ENCODE results near the gene HTR2A. TPM values are rescaled to one million over a fixed set of nuclear protein-coding genes. Genes with fewer than 3 reads are reported as not detected.

Gene HTR2A
- total RNA-seq, 4 donors from 2014 or later: 0.06 to 0.55 (median 0.10) TPM; not detected in 1

DNA sequence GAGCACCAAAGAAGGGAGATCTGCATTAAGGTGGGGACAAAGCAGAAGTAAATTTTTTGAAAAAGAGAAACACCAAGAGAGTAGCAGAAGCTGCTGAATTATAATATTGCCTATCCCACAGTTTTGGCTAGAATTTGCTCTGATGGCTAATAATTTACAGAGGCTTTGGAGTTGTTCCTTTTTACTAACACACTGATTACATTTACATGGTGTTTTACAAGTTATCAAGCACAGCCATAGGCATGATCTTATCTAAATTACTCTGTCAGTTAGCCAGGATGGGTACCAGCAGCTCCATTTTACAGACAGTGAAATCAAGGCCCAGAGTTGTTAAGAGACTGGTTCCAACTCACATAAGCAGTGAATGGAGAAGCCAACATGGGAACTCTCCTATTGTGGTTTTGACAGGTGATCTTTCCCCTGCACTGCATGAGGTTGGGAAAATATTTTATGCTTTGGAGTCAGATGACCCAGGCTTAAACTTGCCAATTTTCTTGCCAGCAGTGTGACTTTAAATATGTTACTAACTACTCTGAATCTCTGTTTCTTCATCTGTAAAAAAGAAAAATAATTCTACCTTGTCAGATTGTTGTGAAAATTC, 66.3 kb downstream of the HTR2A start:
- no peak for DNase-seq (ENCODE audit: low spot score in 2 of 2)
- intact Hi-C loops (cut with DNase I; ENCODE audit: low total_unique reads): loop anchor here (10.0 kb wide), 1 partner anchor 944 kb away; no protein-coding TSS in a partner anchor
- H3K4me3 ChIP-seq (ENCODE audit: low read depth, poor library complexity, severe bottlenecking): no peak overlapping the region
- TF ChIP-seq POLR2A (IDR thresholded peaks at IDR 0.05): no peak

- H3K4me3 ChIP-seq (ENCODE audit: low read depth, poor library complexity, severe bottlenecking): no peak overlapping the region
- TF ChIP-seq CTCF (IDR thresholded peaks at IDR 0.05) (no peak), POLR2A (IDR thresholded peaks at IDR 0.05) (no peak)
- WGBS, 2 donors: 74 to 78% methylated on average over 2 of the region's 2 CpGs
- DNase-seq (ENCODE audit: low spot score in 2 of 2): no peak
- intact Hi-C loops (cut with DNase I; ENCODE audit: low total_unique reads): no loop called here
These were observed 74.3 kb downstream of the HTR2A start for GRCh38 chr13:46822551-46822950.

- no peak overlapping the region for H3K4me3 ChIP-seq (ENCODE audit: low read depth, poor library complexity, severe bottlenecking)
- intact Hi-C loops (cut with DNase I; ENCODE audit: low total_unique reads): no loop called here
- TF ChIP-seq POLR2A (IDR thresholded peaks at IDR 0.05) (no peak), CTCF (IDR thresholded peaks at IDR 0.05) (no peak)
- no peak for DNase-seq (ENCODE audit: low spot score in 2 of 2)
- 86 to 93% methylated on average over 7 to 13 of the region's 13 CpGs for WGBS, 2 donors
These were observed 78.9 kb downstream of the HTR2A start for GRCh38 chr13:46817838-46818476.

DNA sequence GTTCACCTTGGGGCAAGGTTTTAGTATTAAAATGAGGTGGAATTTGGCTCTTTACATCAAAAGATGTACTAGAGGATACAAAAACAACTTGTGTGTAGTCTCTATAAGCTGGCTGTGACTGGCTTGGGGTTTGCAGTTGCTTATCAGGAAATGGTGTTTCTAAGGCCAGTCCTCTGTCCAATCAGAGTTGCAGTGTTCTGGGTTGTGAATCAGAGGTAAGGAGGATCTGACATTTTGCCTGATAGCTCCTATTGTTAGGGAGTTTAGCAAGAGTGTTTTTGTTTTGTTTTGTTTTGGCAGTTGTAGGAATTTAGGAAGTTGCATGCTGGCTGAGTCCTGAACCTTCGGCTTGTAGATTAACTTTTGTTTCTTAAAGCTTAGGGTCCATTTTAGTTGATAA, 79.8 kb downstream of the HTR2A start:
- 68 to 75% methylated on average over 1 of the region's 1 CpG for WGBS, 2 donors
- intact Hi-C loops (cut with DNase I; ENCODE audit: low total_unique reads): no loop called here
- TF ChIP-seq POLR2A (IDR thresholded peaks at IDR 0.05) (no peak), CTCF (IDR thresholded peaks at IDR 0.05) (no peak)
- H3K4me3 ChIP-seq (ENCODE audit: low read depth, poor library complexity, severe bottlenecking): no peak overlapping the region
- DNase-seq (ENCODE audit: low spot score in 2 of 2): no peak

DNA sequence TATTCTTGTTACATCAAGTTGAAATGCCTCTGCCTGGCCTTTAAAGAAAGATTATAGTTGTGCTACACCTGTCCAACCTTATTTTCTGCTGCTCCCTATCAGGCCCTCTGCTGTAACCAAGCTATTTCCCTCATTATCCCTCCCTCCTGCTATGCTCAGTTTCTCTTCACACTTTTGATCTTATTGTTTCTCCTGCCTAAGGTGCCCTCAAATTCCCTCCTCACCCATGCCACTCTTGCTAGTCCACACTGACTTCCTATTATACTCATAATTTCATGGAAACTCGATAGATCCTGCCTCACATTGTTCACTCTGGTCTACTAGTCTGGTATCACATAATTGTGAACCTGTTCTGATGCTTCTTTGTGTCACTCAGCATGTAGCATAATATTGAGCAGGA, 80.5 kb downstream of the HTR2A start:
- 90 to 91% methylated on average over 1 of the region's 1 CpG for WGBS, 2 donors
- H3K4me3 ChIP-seq (ENCODE audit: low read depth, poor library complexity, severe bottlenecking): no peak overlapping the region
- intact Hi-C loops (cut with DNase I; ENCODE audit: low total_unique reads): no loop called here
- no peak for TF ChIP-seq CTCF (IDR thresholded peaks at IDR 0.05)
- TF ChIP-seq POLR2A (IDR thresholded peaks at IDR 0.05): no peak
- DNase-seq (ENCODE audit: low spot score in 2 of 2): no peak

- H3K4me3 ChIP-seq (ENCODE audit: low read depth, poor library complexity, severe bottlenecking): no peak overlapping the region
- intact Hi-C loops (cut with DNase I; ENCODE audit: low total_unique reads): no loop called here
- no peak for DNase-seq (ENCODE audit: low spot score in 2 of 2)
- no peak for TF ChIP-seq CTCF (IDR thresholded peaks at IDR 0.05)
- no peak for TF ChIP-seq POLR2A (IDR thresholded peaks at IDR 0.05)
These were observed 84.5 kb downstream of the HTR2A start for GRCh38 chr13:46812301-46812797.

All from lower leg skin (tissue), 4 donors.